ENCODE data around the gene THADA. TPM values are rescaled to one million over a fixed set of nuclear protein-coding genes. Genes with fewer than 3 reads are reported as not detected.

Gene THADA
- polyA plus RNA-seq, 1 donor (not counting 4 experiments of a cell fraction or from before 2014, with no cell fraction given), result 22.6 TPM

DNA sequence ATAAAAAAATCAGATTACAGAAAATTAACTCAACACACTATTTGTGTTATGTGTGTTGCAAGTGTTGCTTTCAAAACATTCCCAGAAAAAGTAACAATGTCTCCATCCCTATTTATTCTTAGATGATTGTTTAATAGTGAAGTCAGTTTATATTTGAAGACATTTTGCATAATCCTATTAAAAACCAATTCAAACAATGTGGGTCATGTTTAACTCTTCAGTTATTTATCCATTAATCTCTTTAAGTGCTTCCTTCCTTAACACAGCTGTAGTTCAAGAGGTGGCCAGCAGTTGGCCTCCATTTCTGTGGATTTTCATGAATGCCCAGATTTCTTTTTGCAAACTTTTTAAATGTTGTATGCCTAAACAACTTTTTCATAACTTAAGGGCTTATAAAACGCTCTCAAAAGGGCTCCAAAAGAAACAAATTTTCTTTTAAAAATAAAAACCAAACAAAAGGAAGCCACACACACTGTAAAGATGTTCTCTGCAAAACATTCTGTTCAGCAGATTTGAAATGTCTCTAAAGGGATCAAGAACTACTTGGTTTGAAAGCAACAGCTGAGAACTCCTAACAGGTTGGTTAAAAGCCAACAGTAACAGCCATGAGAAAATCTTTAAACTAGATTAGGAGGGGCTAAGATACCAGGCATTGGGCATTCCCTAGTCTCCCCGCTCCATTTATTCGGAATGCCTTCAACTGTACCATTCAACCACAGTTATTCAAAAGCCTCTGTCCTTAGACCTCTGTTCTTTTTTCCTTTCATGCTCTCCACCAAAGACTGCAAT lies 71.5 kb downstream of the THADA start:
- H3K27ac ChIP-seq (ENCODE audit: control insufficient read depth, insufficient read depth, low read length), result no peak overlapping the region
- H3K4me2 ChIP-seq (ENCODE audit: control insufficient read depth, extremely low read depth, insufficient read depth, low read depth, low read length), result no peak overlapping the region
- no peaks in the 10 kb centered on the region for H3K9me1 ChIP-seq (ENCODE audit: control insufficient read depth, extremely low read depth, insufficient read depth, low read length)
- no peaks in the 10 kb centered on the region for H3K36me3 ChIP-seq (ENCODE audit: control insufficient read depth in 2 of 2, extremely low read depth in 1 of 2, insufficient read depth in 2 of 2, low read length in 2 of 2)
- FAIRE-seq, result no peak
- DNase-seq (ENCODE audit: low read depth, low spot score), result no peak
- H4K20me1 ChIP-seq (ENCODE audit: control insufficient read depth, extremely low read depth, insufficient read depth, low read length), result no peaks in the 10 kb centered on the region
- no peaks in the 10 kb centered on the region for H3K27me3 ChIP-seq (ENCODE audit: control insufficient read depth, extremely low read depth, insufficient read depth, low read length)
- H3K9ac ChIP-seq (ENCODE audit: control insufficient read depth, extremely low read depth, insufficient read depth, low read length), result no peak overlapping the region
- dilution Hi-C loops (cut with MboI; ENCODE audit: extremely low pct_ligation_motif_present, low sequenced_read_pairs), result no loop called here
- peaks cover 12% of the 10 kb centered on the region for H3K4me1 ChIP-seq (ENCODE audit: control insufficient read depth, extremely low read depth, insufficient read depth, low read length)
- H2AFZ ChIP-seq (ENCODE audit: control insufficient read depth, low read length), result no peak overlapping the region
- H3K79me2 ChIP-seq (ENCODE audit: control insufficient read depth, insufficient read depth, low read length), result no peaks in the 10 kb centered on the region
- H3K9me3 ChIP-seq (ENCODE audit: control insufficient read depth, low read depth, low read length), result no peaks in the 10 kb centered on the region
- no peak overlapping the region for H3K4me3 ChIP-seq (ENCODE audit: control insufficient read depth in 2 of 3, extremely low read depth in 1 of 3, insufficient read depth in 2 of 3, low read depth in 1 of 3, low read length in 3 of 3)
- peak in 2 of 3 experiments; percentile 22 to 28 for TF ChIP-seq CTCF (optimal IDR thresholded peaks at IDR 0.05 in 1 of 3, IDR thresholded peaks at IDR 0.05 in 1 of 3, conservative IDR thresholded peaks at IDR 0.05 in 1 of 3; ENCODE audit: extremely low read depth in 1 of 3, insufficient read depth in 2 of 3, low read length in 3 of 3)
- no peak for TF ChIP-seq EZH2 (IDR thresholded peaks at IDR 0.05; ENCODE audit: low read length)

GRCh38 chr2:43522177-43522576 lies 73.7 kb downstream of the THADA start:
- Histone ChIP-seq H3K79me2 (ENCODE audit: control insufficient read depth, insufficient read depth, low read length) (no peaks in the 10 kb centered on the region), H3K4me2 (ENCODE audit: control insufficient read depth, extremely low read depth, insufficient read depth, low read depth, low read length) (no peak overlapping the region), H3K9ac (ENCODE audit: control insufficient read depth, extremely low read depth, insufficient read depth, low read length) (no peak overlapping the region), H3K27me3 (ENCODE audit: control insufficient read depth, extremely low read depth, insufficient read depth, low read length) (no peaks in the 10 kb centered on the region), H3K9me1 (ENCODE audit: control insufficient read depth, extremely low read depth, insufficient read depth, low read length) (no peaks in the 10 kb centered on the region), H4K20me1 (ENCODE audit: control insufficient read depth, extremely low read depth, insufficient read depth, low read length) (no peaks in the 10 kb centered on the region), H3K36me3 (ENCODE audit: control insufficient read depth in 2 of 2, extremely low read depth in 1 of 2, insufficient read depth in 2 of 2, low read length in 2 of 2) (no peaks in the 10 kb centered on the region), H3K4me3 (ENCODE audit: control insufficient read depth in 2 of 3, extremely low read depth in 1 of 3, insufficient read depth in 2 of 3, low read depth in 1 of 3, low read length in 3 of 3) (no peak overlapping the region), H3K9me3 (ENCODE audit: control insufficient read depth, low read depth, low read length) (no peaks in the 10 kb centered on the region), H3K27ac (ENCODE audit: control insufficient read depth, insufficient read depth, low read length) (no peak overlapping the region), H3K4me1 (ENCODE audit: control insufficient read depth, extremely low read depth, insufficient read depth, low read length) (peaks cover 33% of the 10 kb centered on the region), H2AFZ (ENCODE audit: control insufficient read depth, low read length) (no peak overlapping the region)
- dilution Hi-C loops (cut with MboI; ENCODE audit: extremely low pct_ligation_motif_present, low sequenced_read_pairs), result no loop called here
- FAIRE-seq, result no peak
- no peak for DNase-seq (ENCODE audit: low read depth, low spot score)
- TF ChIP-seq EZH2 (IDR thresholded peaks at IDR 0.05; ENCODE audit: low read length) (no peak), CTCF (optimal IDR thresholded peaks at IDR 0.05 in 1 of 3, IDR thresholded peaks at IDR 0.05 in 1 of 3, conservative IDR thresholded peaks at IDR 0.05 in 1 of 3; ENCODE audit: extremely low read depth in 1 of 3, insufficient read depth in 2 of 3, low read length in 3 of 3) (no peak)

Data from keratinocyte (primary cell).